Measurements from ENCODE around the gene RTP4. TPM values are rescaled to one million over a fixed set of nuclear protein-coding genes. Genes with fewer than 3 reads are reported as not detected.

The RTP4 gene
- total and polyA plus RNA-seq, 2 experiments from 2014 or later, result not detected

DNA sequence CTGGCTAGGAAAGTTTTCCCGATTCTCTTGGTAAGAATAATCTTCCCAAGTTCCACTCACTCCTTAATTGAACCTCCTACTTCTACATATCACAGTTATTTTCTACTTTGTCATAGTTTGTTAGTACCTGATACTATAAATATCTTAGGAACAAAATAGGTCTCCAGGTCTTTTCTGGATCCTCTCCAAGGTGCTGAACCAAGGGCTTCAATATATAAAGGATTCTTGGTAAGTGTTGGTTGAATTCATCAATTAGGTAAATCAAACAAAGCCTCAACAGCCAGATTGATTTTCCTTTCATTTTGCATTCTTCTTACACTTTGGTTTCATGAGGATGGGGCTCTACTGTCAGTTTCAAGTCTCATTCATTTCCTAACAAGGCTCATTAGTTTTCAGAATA, 27.6 kb upstream of the RTP4 start:
- no peaks in the 10 kb centered on the region for H3K27me3 ChIP-seq
- no peaks in the 10 kb centered on the region for H3K4me1 ChIP-seq (ENCODE audit: low read depth)
- peak in 1 of 2 donors; percentile 21 for DNase-seq (ENCODE audit: low read depth in 1 of 2, low spot score in 1 of 2)
- no peaks in the 10 kb centered on the region for H3K36me3 ChIP-seq
- H3K27ac ChIP-seq, result no peak overlapping the region
- no peaks in the 10 kb centered on the region for H3K9me3 ChIP-seq (ENCODE audit: low read depth)
- TF ChIP-seq, protein P1, sequence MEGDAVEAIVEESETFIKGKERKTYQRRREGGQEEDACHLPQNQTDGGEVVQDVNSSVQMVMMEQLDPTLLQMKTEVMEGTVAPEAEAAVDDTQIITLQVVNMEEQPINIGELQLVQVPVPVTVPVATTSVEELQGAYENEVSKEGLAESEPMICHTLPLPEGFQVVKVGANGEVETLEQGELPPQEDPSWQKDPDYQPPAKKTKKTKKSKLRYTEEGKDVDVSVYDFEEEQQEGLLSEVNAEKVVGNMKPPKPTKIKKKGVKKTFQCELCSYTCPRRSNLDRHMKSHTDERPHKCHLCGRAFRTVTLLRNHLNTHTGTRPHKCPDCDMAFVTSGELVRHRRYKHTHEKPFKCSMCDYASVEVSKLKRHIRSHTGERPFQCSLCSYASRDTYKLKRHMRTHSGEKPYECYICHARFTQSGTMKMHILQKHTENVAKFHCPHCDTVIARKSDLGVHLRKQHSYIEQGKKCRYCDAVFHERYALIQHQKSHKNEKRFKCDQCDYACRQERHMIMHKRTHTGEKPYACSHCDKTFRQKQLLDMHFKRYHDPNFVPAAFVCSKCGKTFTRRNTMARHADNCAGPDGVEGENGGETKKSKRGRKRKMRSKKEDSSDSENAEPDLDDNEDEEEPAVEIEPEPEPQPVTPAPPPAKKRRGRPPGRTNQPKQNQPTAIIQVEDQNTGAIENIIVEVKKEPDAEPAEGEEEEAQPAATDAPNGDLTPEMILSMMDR (IDR thresholded peaks at IDR 0.05; ENCODE audit: low read depth, low read length), result no peak
- no peak overlapping the region for H3K4me3 ChIP-seq

DNA sequence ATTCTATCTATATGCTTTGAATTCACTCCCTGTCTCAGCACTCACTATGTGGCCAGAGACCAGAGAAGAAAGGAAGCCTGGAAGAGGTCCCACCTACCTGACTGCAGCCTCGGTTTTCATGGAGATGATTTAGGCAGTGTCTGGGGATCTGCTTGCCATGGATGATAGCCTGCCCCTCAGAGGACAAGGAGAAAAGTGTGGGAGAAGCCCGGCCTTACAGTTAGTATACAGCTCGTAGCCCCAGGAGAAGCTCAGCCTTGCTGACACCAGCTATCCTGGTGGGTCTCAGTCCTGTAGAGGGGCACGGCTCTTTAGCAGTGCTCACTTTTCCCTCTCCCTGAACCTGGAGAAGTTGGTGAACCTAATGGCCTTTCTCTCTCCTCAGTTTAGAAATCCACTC, 25.9 kb upstream of the RTP4 start:
- Histone ChIP-seq H3K4me1 (ENCODE audit: low read depth) (no peaks in the 10 kb centered on the region), H3K27ac (no peak overlapping the region), H3K27me3 (no peaks in the 10 kb centered on the region), H3K4me3 (no peak overlapping the region), H3K9me3 (ENCODE audit: low read depth) (no peaks in the 10 kb centered on the region), H3K36me3 (no peaks in the 10 kb centered on the region)
- TF ChIP-seq, protein P1 (IDR thresholded peaks at IDR 0.05; ENCODE audit: low read depth, low read length), result no peak
- DNase-seq (ENCODE audit: low read depth in 1 of 2, low spot score in 1 of 2), result no peak

GRCh38 chr3:187343670-187344069, 24.5 kb upstream of the RTP4 start:
- DNase-seq (ENCODE audit: low read depth in 1 of 2, low spot score in 1 of 2), result no peak
- Histone ChIP-seq H3K36me3 (no peaks in the 10 kb centered on the region), H3K27ac (no peak overlapping the region), H3K4me1 (ENCODE audit: low read depth) (no peaks in the 10 kb centered on the region), H3K9me3 (ENCODE audit: low read depth) (no peaks in the 10 kb centered on the region), H3K27me3 (no peaks in the 10 kb centered on the region), H3K4me3 (no peak overlapping the region)
- TF ChIP-seq, protein P1 (IDR thresholded peaks at IDR 0.05; ENCODE audit: low read depth, low read length), result no peak

GRCh38 chr3:187352581-187353575, 15.3 kb upstream of the RTP4 start:
- TF ChIP-seq, protein P1 (IDR thresholded peaks at IDR 0.05; ENCODE audit: low read depth, low read length), result no peak
- Histone ChIP-seq H3K9me3 (ENCODE audit: low read depth) (no peaks in the 10 kb centered on the region), H3K36me3 (no peaks in the 10 kb centered on the region), H3K4me1 (ENCODE audit: low read depth) (no peaks in the 10 kb centered on the region), H3K27ac (no peak overlapping the region), H3K4me3 (no peak overlapping the region), H3K27me3 (no peaks in the 10 kb centered on the region)
- no peak for DNase-seq (ENCODE audit: low read depth in 1 of 2, low spot score in 1 of 2)

GRCh38 chr3:187358068-187358467, 10.1 kb upstream of the RTP4 start:
- no peak overlapping the region for H3K4me3 ChIP-seq
- no peak overlapping the region for H3K27ac ChIP-seq
- no peaks in the 10 kb centered on the region for H3K27me3 ChIP-seq
- no peaks in the 10 kb centered on the region for H3K9me3 ChIP-seq (ENCODE audit: low read depth)
- no peaks in the 10 kb centered on the region for H3K36me3 ChIP-seq
- H3K4me1 ChIP-seq (ENCODE audit: low read depth), result peaks cover 7% of the 10 kb centered on the region
- DNase-seq (ENCODE audit: low read depth in 1 of 2, low spot score in 1 of 2), result no peak
- TF ChIP-seq, protein P1 (IDR thresholded peaks at IDR 0.05; ENCODE audit: low read depth, low read length), result no peak
